Liver (tissue), 9 donors: Measurements from ENCODE around the gene PLG. TPM values are rescaled to one million over a fixed set of nuclear protein-coding genes. Genes with fewer than 3 reads are reported as not detected.
"Not testable (repeated sequence)": the region's sequence is repeated elsewhere in the genome, so short reads cannot be mapped to it uniquely, and the experiment has no call there.

Source experiments
- DNase-seq: peaks from one replicate; pipeline ENCODE4 v3.0.0-alpha.2; 2017; ENCODE audit warnings: low spot score
- H3K27ac ChIP-seq, 2 donors: one replicate each; pipeline ENCODE4 v1.7.0; 2013; ENCODE audit warnings: inconsistent platforms in 2 of 2, low read length in 2 of 2, control low read depth in 1 of 2, low read depth in 1 of 2, mild to moderate bottlenecking in 1 of 2
- H3K27me3 ChIP-seq, 4 donors: one replicate each; pipeline versions ENCODE4 v1.6.1 to v1.7.0; 2013; ENCODE audit warnings: low read length in 3 of 4, inconsistent platforms in 1 of 4, mild to moderate bottlenecking in 1 of 4, moderate library complexity in 1 of 4; ENCODE audit not compliant: control insufficient read depth in 4 of 4, insufficient read depth in 4 of 4
- H3K36me3 ChIP-seq, 4 donors: one replicate each; pipeline versions ENCODE4 v1.6.1 to v1.7.0; 2013; ENCODE audit warnings: low read length in 3 of 4, mild to moderate bottlenecking in 3 of 4, low read depth in 1 of 4, moderate library complexity in 1 of 4; ENCODE audit not compliant: control insufficient read depth in 4 of 4, insufficient read depth in 3 of 4
- H3K4me1 ChIP-seq, 4 donors: one replicate each; pipeline versions ENCODE4 v1.6.1 to v1.7.0; 2013; ENCODE audit warnings: low read length in 3 of 4, mild to moderate bottlenecking in 3 of 4, moderate library complexity in 1 of 4; ENCODE audit not compliant: control insufficient read depth in 4 of 4, insufficient read depth in 4 of 4
- H3K4me3 ChIP-seq, 3 donors: one replicate each; pipeline versions ENCODE4 v1.6.1 to v1.7.0; 2013; ENCODE audit warnings: low read length in 3 of 3, control low read depth in 1 of 3, low read depth in 1 of 3, mild to moderate bottlenecking in 1 of 3
- H3K9ac ChIP-seq, 2 donors: one replicate each; pipeline ENCODE4 v1.7.0; 2013; ENCODE audit warnings: low read length in 2 of 2, mild to moderate bottlenecking in 2 of 2, moderate library complexity in 2 of 2, control low read depth in 1 of 2, low read depth in 1 of 2
- H3K9me3 ChIP-seq, 4 donors: one replicate each; pipeline versions ENCODE4 v1.6.1 to v1.7.0; 2013; ENCODE audit warnings: low read length in 3 of 4; ENCODE audit not compliant: control insufficient read depth in 4 of 4
- ATF3 ChIP-seq: IDR thresholded peaks from 2 replicates; pipeline ENCODE4 v1.6.1; 2016; ENCODE audit warnings: antibody characterized with exemption
- EGR1 ChIP-seq, 2 donors: IDR thresholded peaks; 2 replicates each; pipeline ENCODE4 v1.6.1; 2016 to 2018; ENCODE audit warnings: antibody characterized with exemption in 2 of 2, low read depth in 2 of 2
- FOXA1 ChIP-seq: IDR thresholded peaks from 2 replicates; pipeline ENCODE4 v1.6.1; 2016; ENCODE audit warnings: antibody characterized with exemption
- FOXA2 ChIP-seq: IDR thresholded peaks from 2 replicates; pipeline ENCODE4 v1.6.1; 2016; ENCODE audit warnings: antibody characterized with exemption
- GABPA ChIP-seq, 2 donors: IDR thresholded peaks in 1 of 2; conservative IDR thresholded peaks in 1 of 2; 2 replicates each; pipeline ENCODE4 v1.6.1; 2016; ENCODE audit warnings: antibody characterized with exemption in 2 of 2, mild to moderate bottlenecking in 1 of 2, moderate library complexity in 1 of 2
- HNF4G ChIP-seq: IDR thresholded peaks from 2 replicates; pipeline ENCODE4 v1.6.1; 2016; ENCODE audit warnings: antibody characterized with exemption
- JUND ChIP-seq, 2 donors: IDR thresholded peaks; 2 replicates each; pipeline ENCODE4 v1.6.1; 2016; ENCODE audit warnings: antibody characterized with exemption in 2 of 2
- RAD21 ChIP-seq, 2 donors: IDR thresholded peaks; 2 replicates each; pipeline ENCODE4 v1.6.1; 2016; ENCODE audit warnings: antibody characterized with exemption in 2 of 2, mild to moderate bottlenecking in 2 of 2
- RXRA ChIP-seq, 2 donors: IDR thresholded peaks; 2 replicates each; pipeline ENCODE4 v1.6.1; 2017 to 2018; ENCODE audit warnings: antibody characterized with exemption in 2 of 2, mild to moderate bottlenecking in 1 of 2
- SP1 ChIP-seq: IDR thresholded peaks from 2 replicates; pipeline ENCODE4 v1.6.1; 2018; ENCODE audit warnings: antibody characterized with exemption, mild to moderate bottlenecking
- TAF1 ChIP-seq: conservative IDR thresholded peaks from 2 replicates; pipeline ENCODE4 v1.6.1; 2016; ENCODE audit warnings: antibody characterized with exemption, mild to moderate bottlenecking
- YY1 ChIP-seq: IDR thresholded peaks from 2 replicates; pipeline ENCODE4 v1.6.1; 2016; ENCODE audit warnings: antibody characterized with exemption, mild to moderate bottlenecking
- WGBS: extraction: QIAGEN DNeasy Blood & Tissue Kit; methylation state at CpG from one replicate; pipeline ENCODE4 v1.1.7; 2013; 5-methylcytosine and 5-hydroxymethylcytosine counted together
- polyA plus RNA-seq, 2 donors: library from polyadenylated mRNA; stranded (reverse) in 1 of 2; unstranded in 1 of 2; fragments of 200-250 nt in 1 of 2; fragments of >200 nt in 1 of 2; fragmentation: Nextera tagmentation in 1 of 2; extraction: Ambion mirVana in 1 of 2; gene quantifications; one replicate each; pipeline versions ENCODE4 v1.2.1 to v1.2.3, GENCODE V29; 2013 to 2015
- total RNA-seq, 2 donors: library from RNA; depleted of rRNA; stranded (reverse); fragments of >200 nt; gene quantifications; one replicate each; pipeline ENCODE4 v1.2.3, GENCODE V29; 2014
- TF ChIP-seq, protein P1 (sequence below): IDR thresholded peaks from 2 replicates; pipeline ENCODE4 v1.6.1; 2016; ENCODE audit warnings: antibody characterized with exemption
- TF ChIP-seq, protein P2 (sequence below): fragments of 150-350 bp; IDR thresholded peaks from 2 replicates; pipeline ENCODE4 v1.5.1; 2017; ENCODE audit warnings: improper control_type of control experiment, low read depth, low read length; ENCODE audit not compliant: missing input control
- TF ChIP-seq, protein P3 (sequence below): IDR thresholded peaks from 2 replicates; pipeline ENCODE4 v1.6.1; 2016; ENCODE audit warnings: antibody characterized with exemption, mild to moderate bottlenecking
- donor health status: healthy.
- donor health status: healthy.
- donor health status: healthy.
- donor health status: healthy.
- donor health status: healthy.

The PLG gene
- total and polyA plus RNA-seq, 4 donors = 880 to 1,797 (median 1,257) TPM

GRCh38 chr6:160668589-160668988 is 33.5 kb upstream of the PLG start:
- H3K9me3 ChIP-seq = no peaks in the 10 kb centered on the region
- no peaks in the 10 kb centered on the region for H3K27me3 ChIP-seq
- no peak overlapping the region for H3K4me3 ChIP-seq
- peaks cover 3 to 12% (median 10%) of the 10 kb centered on the region in 4 donors for H3K4me1 ChIP-seq
- no peak overlapping the region for H3K27ac ChIP-seq
- TF ChIP-seq, protein P1, sequence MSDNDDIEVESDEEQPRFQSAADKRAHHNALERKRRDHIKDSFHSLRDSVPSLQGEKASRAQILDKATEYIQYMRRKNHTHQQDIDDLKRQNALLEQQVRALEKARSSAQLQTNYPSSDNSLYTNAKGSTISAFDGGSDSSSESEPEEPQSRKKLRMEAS = no peak
- TF ChIP-seq, protein P2, sequence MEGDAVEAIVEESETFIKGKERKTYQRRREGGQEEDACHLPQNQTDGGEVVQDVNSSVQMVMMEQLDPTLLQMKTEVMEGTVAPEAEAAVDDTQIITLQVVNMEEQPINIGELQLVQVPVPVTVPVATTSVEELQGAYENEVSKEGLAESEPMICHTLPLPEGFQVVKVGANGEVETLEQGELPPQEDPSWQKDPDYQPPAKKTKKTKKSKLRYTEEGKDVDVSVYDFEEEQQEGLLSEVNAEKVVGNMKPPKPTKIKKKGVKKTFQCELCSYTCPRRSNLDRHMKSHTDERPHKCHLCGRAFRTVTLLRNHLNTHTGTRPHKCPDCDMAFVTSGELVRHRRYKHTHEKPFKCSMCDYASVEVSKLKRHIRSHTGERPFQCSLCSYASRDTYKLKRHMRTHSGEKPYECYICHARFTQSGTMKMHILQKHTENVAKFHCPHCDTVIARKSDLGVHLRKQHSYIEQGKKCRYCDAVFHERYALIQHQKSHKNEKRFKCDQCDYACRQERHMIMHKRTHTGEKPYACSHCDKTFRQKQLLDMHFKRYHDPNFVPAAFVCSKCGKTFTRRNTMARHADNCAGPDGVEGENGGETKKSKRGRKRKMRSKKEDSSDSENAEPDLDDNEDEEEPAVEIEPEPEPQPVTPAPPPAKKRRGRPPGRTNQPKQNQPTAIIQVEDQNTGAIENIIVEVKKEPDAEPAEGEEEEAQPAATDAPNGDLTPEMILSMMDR = no peak
- TF ChIP-seq HNF4G (no peak), TAF1 (no peak), ATF3 (no peak)
- H3K36me3 ChIP-seq = peaks cover 0 to 4% (median 0%) of the 10 kb centered on the region in 4 donors
- 82% methylated on average over 2 of the region's 2 CpGs for WGBS
- DNase-seq = no peak
- H3K9ac ChIP-seq = no peak overlapping the region

DNA sequence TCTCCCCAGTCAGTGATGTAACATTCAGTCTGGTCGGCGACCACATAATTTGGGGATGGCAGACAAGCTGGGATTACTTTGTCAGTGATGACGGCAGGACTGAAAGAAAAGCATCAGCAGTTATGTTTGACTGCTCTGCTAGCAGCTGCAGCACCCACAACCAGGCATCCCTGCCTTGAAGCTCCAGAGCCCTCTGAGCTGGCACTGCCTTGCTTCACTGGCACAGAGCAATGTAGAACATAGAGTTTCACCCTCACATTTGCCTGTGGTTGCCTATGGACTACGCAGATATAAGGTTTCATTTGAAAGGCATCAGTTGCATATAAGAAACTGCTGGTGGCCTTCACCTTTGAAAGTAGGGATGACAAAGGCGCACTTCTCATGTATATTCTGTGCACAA is 25.6 kb upstream of the PLG start:
- not testable (repeated sequence) for H3K27me3 ChIP-seq, H3K9me3 ChIP-seq, H3K4me3 ChIP-seq, H3K27ac ChIP-seq, H3K9ac ChIP-seq, DNase-seq, H3K36me3 ChIP-seq
- WGBS = 93% methylated on average over 5 of the region's 5 CpGs
- H3K4me1 ChIP-seq = peaks cover 0 to 12% (median 9%) of the 10 kb centered on the region in 4 donors

DNA sequence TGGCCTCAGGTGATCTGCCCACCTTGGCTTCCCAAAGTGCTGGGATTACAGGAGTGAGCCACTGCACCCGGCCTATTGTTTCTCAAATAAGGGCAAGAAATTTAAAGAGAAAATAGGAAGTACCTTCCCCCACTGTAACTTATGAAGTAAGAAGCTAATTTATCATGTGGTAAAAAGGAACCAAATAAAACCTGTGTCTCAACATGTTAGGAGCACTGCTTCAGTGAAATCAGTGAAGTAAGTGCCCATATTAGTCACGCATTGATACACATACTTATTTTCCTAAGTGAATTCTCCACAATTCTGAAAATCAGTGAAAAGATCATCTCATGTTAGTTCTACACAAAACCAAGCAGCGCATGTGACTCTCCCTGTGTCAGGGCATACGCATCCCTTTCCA is 23.8 kb upstream of the PLG start:
- H3K27ac ChIP-seq = no peak overlapping the region
- no peak for TF ChIP-seq RXRA (IDR thresholded peaks at IDR 0.05)
- TF ChIP-seq, protein P3, sequence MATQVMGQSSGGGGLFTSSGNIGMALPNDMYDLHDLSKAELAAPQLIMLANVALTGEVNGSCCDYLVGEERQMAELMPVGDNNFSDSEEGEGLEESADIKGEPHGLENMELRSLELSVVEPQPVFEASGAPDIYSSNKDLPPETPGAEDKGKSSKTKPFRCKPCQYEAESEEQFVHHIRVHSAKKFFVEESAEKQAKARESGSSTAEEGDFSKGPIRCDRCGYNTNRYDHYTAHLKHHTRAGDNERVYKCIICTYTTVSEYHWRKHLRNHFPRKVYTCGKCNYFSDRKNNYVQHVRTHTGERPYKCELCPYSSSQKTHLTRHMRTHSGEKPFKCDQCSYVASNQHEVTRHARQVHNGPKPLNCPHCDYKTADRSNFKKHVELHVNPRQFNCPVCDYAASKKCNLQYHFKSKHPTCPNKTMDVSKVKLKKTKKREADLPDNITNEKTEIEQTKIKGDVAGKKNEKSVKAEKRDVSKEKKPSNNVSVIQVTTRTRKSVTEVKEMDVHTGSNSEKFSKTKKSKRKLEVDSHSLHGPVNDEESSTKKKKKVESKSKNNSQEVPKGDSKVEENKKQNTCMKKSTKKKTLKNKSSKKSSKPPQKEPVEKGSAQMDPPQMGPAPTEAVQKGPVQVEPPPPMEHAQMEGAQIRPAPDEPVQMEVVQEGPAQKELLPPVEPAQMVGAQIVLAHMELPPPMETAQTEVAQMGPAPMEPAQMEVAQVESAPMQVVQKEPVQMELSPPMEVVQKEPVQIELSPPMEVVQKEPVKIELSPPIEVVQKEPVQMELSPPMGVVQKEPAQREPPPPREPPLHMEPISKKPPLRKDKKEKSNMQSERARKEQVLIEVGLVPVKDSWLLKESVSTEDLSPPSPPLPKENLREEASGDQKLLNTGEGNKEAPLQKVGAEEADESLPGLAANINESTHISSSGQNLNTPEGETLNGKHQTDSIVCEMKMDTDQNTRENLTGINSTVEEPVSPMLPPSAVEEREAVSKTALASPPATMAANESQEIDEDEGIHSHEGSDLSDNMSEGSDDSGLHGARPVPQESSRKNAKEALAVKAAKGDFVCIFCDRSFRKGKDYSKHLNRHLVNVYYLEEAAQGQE = no peak
- TF ChIP-seq TAF1 = no peak
- TF ChIP-seq SP1 = no peak
- no peak for TF ChIP-seq EGR1 (IDR thresholded peaks at IDR 0.05; ENCODE audit: low read depth in 2 of 2)
- TF ChIP-seq, protein P1 = no peak
- TF ChIP-seq FOXA2 = no peak
- no peak for TF ChIP-seq FOXA1
- TF ChIP-seq RAD21 (IDR thresholded peaks at IDR 0.05) = no peak
- no peak for TF ChIP-seq YY1
- TF ChIP-seq JUND (IDR thresholded peaks at IDR 0.05) = no peak
- TF ChIP-seq GABPA (IDR thresholded peaks at IDR 0.05 in 1 of 2, conservative IDR thresholded peaks at IDR 0.05 in 1 of 2) = no peak
- H3K36me3 ChIP-seq = no peaks in the 10 kb centered on the region
- 86% methylated on average over 4 of the region's 4 CpGs for WGBS
- H3K4me1 ChIP-seq = peaks cover 0 to 12% (median 9%) of the 10 kb centered on the region in 4 donors
- H3K9me3 ChIP-seq = no peaks in the 10 kb centered on the region
- H3K27me3 ChIP-seq = no peaks in the 10 kb centered on the region
- DNase-seq = no peak
- H3K9ac ChIP-seq = no peak overlapping the region
- peak overlapping the region in 2 of 3 donors; percentile 29 to 62 for H3K4me3 ChIP-seq
